HL-60 (cell line): ENCODE data around the gene TMEM127.
A peak's percentile ranks its signal among the peaks of the same experiment; 100 is the strongest.
"Not testable (repeated sequence)": the region's sequence is repeated elsewhere in the genome, so short reads cannot be mapped to it uniquely, and the experiment has no call there.

Experiments
- DNase-seq, 2 experiments: peaks; one replicate each; pipeline ENCODE4 v3.0.0-alpha.2; 2010 to 2020; ENCODE audit warnings: low read depth in 1 of 2, low spot score in 1 of 2
- H3K27ac ChIP-seq: fragments of 250-450 bp; sonication (Bioruptor Pico); replicated peaks from 2 replicates; pipeline ENCODE4 v1.5.1; 2020; ENCODE audit warnings: mild to moderate bottlenecking, moderate library complexity
- H3K27me3 ChIP-seq: fragments of 250-450 bp; sonication (Bioruptor Pico); 2 replicates; pipeline ENCODE4 v1.5.1; 2021; ENCODE audit warnings: mild to moderate bottlenecking, moderate library complexity; ENCODE audit not compliant: insufficient read depth, poor library complexity, severe bottlenecking
- H3K4me3 ChIP-seq: replicated peaks from 2 replicates; pipeline ENCODE4 v1.5.1; 2011; ENCODE audit warnings: mild to moderate bottlenecking, control low read depth, low read length; ENCODE audit not compliant: insufficient read depth
- GABPA ChIP-seq: IDR thresholded peaks from 2 replicates; pipeline ENCODE4 v1.6.1; 2012; ENCODE audit warnings: low read depth
- POLR2AphosphoS5 ChIP-seq: IDR thresholded peaks from 2 replicates; pipeline ENCODE4 v1.6.1; 2012; ENCODE audit warnings: low read depth
- SPI1 ChIP-seq: IDR thresholded peaks from 2 replicates; pipeline ENCODE4 v1.6.1; 2012; ENCODE audit warnings: low read depth, mild to moderate bottlenecking, borderline replicate concordance
- TF ChIP-seq, protein P1 (sequence below): IDR thresholded peaks from 2 replicates; pipeline ENCODE4 v1.6.1; 2012; ENCODE audit warnings: low read depth; ENCODE audit not compliant: insufficient replicate concordance
- TF ChIP-seq, protein P2 (sequence below): IDR thresholded peaks from one replicate; pipeline ENCODE4 v1.5.1; 2011; ENCODE audit warnings: low read length, control low read depth, inconsistent platforms; ENCODE audit not compliant: insufficient read depth

TMEM127 gene

DNA sequence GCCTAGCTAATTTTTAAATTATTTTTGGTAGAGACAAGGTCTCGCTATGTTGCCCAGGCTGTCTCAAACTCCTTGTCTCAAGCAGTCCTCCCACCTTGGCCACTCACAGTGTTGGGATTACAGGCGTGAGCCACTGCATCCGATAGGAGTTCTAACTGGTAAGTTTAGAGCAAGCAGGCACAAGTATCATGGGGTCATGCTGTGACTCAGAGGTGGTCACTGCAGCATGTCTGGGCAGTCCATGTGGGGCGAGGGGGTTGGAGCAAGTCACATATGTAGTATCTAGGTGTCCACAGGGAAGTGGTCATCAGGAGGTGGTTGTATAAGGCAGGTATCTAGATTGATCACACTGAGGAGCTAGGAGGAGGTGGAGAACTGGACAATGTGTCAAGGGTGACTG lies 34.5 kb downstream of the TMEM127 start:
- H3K27me3 ChIP-seq, result no peaks in the 10 kb centered on the region
- TF ChIP-seq, protein P1, sequence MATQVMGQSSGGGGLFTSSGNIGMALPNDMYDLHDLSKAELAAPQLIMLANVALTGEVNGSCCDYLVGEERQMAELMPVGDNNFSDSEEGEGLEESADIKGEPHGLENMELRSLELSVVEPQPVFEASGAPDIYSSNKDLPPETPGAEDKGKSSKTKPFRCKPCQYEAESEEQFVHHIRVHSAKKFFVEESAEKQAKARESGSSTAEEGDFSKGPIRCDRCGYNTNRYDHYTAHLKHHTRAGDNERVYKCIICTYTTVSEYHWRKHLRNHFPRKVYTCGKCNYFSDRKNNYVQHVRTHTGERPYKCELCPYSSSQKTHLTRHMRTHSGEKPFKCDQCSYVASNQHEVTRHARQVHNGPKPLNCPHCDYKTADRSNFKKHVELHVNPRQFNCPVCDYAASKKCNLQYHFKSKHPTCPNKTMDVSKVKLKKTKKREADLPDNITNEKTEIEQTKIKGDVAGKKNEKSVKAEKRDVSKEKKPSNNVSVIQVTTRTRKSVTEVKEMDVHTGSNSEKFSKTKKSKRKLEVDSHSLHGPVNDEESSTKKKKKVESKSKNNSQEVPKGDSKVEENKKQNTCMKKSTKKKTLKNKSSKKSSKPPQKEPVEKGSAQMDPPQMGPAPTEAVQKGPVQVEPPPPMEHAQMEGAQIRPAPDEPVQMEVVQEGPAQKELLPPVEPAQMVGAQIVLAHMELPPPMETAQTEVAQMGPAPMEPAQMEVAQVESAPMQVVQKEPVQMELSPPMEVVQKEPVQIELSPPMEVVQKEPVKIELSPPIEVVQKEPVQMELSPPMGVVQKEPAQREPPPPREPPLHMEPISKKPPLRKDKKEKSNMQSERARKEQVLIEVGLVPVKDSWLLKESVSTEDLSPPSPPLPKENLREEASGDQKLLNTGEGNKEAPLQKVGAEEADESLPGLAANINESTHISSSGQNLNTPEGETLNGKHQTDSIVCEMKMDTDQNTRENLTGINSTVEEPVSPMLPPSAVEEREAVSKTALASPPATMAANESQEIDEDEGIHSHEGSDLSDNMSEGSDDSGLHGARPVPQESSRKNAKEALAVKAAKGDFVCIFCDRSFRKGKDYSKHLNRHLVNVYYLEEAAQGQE, result no peak
- no peak for TF ChIP-seq SPI1
- no peak for TF ChIP-seq POLR2AphosphoS5
- TF ChIP-seq, protein P2, sequence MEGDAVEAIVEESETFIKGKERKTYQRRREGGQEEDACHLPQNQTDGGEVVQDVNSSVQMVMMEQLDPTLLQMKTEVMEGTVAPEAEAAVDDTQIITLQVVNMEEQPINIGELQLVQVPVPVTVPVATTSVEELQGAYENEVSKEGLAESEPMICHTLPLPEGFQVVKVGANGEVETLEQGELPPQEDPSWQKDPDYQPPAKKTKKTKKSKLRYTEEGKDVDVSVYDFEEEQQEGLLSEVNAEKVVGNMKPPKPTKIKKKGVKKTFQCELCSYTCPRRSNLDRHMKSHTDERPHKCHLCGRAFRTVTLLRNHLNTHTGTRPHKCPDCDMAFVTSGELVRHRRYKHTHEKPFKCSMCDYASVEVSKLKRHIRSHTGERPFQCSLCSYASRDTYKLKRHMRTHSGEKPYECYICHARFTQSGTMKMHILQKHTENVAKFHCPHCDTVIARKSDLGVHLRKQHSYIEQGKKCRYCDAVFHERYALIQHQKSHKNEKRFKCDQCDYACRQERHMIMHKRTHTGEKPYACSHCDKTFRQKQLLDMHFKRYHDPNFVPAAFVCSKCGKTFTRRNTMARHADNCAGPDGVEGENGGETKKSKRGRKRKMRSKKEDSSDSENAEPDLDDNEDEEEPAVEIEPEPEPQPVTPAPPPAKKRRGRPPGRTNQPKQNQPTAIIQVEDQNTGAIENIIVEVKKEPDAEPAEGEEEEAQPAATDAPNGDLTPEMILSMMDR, result no peak
- TF ChIP-seq GABPA, result no peak
- H3K4me3 ChIP-seq, result no peak overlapping the region
- no peak for DNase-seq
- no peak overlapping the region for H3K27ac ChIP-seq

DNA sequence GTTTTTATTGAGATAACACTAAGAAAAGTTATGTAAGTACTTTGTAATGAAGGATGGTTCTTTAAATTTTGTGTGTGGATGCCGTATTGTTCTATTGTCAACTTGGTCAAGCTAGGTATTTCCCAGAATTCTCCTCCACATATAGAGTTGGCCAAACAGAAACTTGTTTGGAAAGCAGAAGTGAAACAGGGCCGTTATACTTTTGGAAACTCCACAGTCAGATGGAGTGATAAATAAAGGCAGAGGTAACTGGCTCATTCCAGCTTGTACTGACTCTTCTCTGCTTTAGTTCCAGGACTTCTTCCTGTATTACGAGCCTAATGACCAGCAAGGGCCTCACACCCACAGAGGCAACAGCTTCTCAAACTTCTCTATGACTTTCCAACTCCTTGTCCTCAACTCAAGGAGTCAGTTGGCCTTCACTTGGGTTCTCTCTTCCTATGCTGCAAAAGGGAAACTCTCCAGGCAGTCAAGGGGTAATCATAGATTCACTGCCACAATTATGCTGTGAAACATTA lies 40.7 kb downstream of the TMEM127 start:
- peak; percentile 71 to 72 for DNase-seq
- TF ChIP-seq SPI1, result peak; percentile 90
- TF ChIP-seq GABPA, result no peak
- Histone ChIP-seq H3K27ac (peak overlapping the region; percentile 75), H3K4me3 (no peak overlapping the region), H3K27me3 (no peaks in the 10 kb centered on the region)

DNA sequence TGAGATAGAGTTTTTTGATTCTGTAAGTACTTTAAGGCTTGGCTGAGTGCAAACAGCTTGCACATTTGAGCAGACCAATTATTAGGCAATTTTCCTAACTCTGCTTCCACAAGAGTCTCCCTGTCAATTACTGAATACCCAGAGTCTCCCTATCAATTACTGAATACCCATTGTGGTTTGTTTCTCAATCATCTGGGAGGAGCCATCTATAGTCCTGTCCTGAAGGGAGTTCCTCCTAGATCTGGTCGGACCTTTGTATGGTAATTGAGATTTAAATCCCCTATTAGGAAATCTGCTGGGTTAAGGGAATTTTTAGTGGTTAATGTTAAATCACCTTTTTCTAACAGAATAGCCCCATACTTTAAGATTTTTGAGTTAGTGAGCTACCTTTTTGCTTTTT lies 44.7 kb downstream of the TMEM127 start:
- DNase-seq, result peak; percentile 81
- peak; percentile 30; the same call in 1 of the 2 replicates for TF ChIP-seq SPI1

DNA sequence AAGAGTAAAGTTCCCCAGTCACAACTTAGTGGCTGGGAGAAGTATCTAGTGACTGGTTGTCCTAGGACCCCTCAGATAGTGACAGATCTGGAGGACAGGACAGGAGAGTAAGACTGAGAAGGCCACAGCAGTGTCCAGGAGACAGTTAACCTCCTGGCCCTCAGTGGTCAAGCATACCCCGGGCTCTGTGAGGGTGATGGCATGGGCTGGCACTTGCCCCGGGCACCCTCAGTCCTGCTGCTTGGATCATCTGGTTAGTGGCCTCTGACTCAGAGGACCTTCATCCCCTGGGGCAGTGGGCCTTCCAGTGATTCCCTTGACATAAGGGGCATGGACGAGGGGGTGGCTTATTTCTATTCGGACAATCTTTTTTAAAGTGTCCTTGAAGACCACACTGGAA lies 45.8 kb downstream of the TMEM127 start:
- not testable (repeated sequence) for H3K27me3 ChIP-seq, H3K4me3 ChIP-seq, DNase-seq
- peak overlapping the region; percentile 69 for H3K27ac ChIP-seq

More for the DNA sequence above, 44.7 kb downstream of the TMEM127 start:
- peak overlapping the region; percentile 69 for H3K27ac ChIP-seq
- H3K27me3 ChIP-seq, H3K4me3 ChIP-seq: not testable (repeated sequence)

DNA sequence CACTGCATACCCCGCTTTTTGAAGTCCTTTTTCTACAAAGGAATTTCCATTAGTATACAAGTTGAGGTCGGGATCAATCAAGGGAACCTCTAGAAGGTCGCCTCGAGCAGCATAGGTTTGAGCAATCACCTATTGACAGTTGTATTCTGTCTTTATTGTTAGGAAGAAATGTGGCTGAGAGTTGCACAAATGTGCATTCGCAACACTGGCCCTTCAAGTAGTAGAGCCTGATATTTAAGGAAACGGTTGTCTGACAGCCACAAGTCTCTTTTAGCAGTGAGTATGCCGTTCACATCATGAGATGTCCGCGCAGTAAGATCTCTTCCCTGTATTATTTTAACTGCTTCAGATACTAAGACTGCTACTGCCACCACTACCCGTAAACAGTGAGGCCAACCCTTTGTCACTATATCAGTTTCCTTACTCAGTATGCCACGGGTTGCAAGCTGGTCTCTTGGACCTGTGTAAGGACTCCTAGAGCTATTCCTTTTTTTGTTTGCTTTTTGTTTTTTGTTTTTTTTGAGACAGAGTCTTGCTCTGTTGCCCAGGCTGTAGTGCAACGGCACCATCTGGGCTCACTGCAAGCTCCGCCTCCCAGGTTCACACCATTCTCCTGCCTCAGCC lies 47.2 kb downstream of the TMEM127 start:
- no peak overlapping the region for H3K4me3 ChIP-seq
- H3K27ac ChIP-seq, result peak overlapping the region; percentile 69
- DNase-seq, result peak; percentile 68 to 86

More for the DNA sequence above, 47.2 kb downstream of the TMEM127 start:
- H3K27me3 ChIP-seq, result no peaks in the 10 kb centered on the region
- TF ChIP-seq GABPA (no peak), SPI1 (no peak), POLR2AphosphoS5 (no peak)
- TF ChIP-seq, protein P1, result no peak
- TF ChIP-seq, protein P2, result no peak
